ENCODE measurements around the gene SLC27A5. TPM values are rescaled to one million over a fixed set of nuclear protein-coding genes. Genes with fewer than 3 reads are reported as not detected.

Gene SLC27A5
- polyA plus RNA-seq, 1 of the 3 experiments (the other 2 are of a cell fraction), result 57.3 TPM

DNA sequence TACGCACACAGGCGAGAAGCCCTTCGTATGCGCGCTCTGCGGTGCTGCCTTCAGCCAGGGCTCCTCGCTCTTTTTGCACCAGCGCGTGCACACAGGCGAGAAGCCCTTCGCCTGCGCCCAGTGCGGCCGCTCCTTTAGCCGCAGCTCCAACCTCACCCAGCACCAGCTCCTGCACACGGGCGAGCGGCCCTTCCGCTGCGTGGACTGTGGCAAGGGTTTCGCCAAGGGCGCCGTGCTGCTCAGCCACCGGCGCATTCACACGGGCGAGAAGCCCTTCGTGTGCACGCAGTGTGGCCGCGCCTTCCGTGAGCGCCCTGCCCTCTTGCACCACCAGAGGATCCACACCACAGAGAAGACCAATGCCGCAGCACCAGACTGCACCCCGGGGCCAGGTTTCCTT, 55.7 kb downstream of the SLC27A5 start:
- Histone ChIP-seq H3K4me1 (ENCODE audit: control insufficient read depth in 1 of 2, insufficient read depth in 2 of 2, low read depth in 1 of 2, low read length in 1 of 2) (peaks cover 0 to 3% of the 10 kb centered on the region in 2 experiments; a peak in 1 of 4 replicates), H4K20me1 (ENCODE audit: insufficient read depth) (no peaks in the 10 kb centered on the region), H3K36me3 (replicated peaks in 1 of 2; ENCODE audit: control insufficient read depth in 1 of 2, insufficient read depth in 2 of 2, low read length in 1 of 2) (peaks cover 3 to 25% of the 10 kb centered on the region in 2 experiments), H2AFZ (ENCODE audit: low read depth) (no peak overlapping the region), H3F3A (replicated peaks; ENCODE audit: insufficient read depth) (no peaks in the 10 kb centered on the region), H3K9me2 (no peaks in the 10 kb centered on the region), H3K27ac (ENCODE audit: low read depth in 2 of 2, low read length in 1 of 2) (no peak overlapping the region), H3K4me3 (ENCODE audit: low read depth in 2 of 2, low read length in 1 of 2) (no peak overlapping the region), H3K9ac (no peak overlapping the region), H3K79me2 (ENCODE audit: insufficient read depth) (no peaks in the 10 kb centered on the region), H3K27me3 (ENCODE audit: insufficient read depth) (no peaks in the 10 kb centered on the region), H3K4me2 (no peak overlapping the region), H3K9me3 (no peaks in the 10 kb centered on the region)
- DNase-seq, result no peak
- POLR2A ChIA-PET, result no interaction called here
- CTCF ChIA-PET, result no interaction called here
- TF ChIP-seq SMC3 (IDR thresholded peaks at IDR 0.05; ENCODE audit: low read depth, low read length), result no peak
- no peak for TF ChIP-seq RAD21 (IDR thresholded peaks at IDR 0.05; ENCODE audit: low read length)
- TF ChIP-seq RCOR1 (IDR thresholded peaks at IDR 0.05; ENCODE audit: low read length), result no peak
- no peak for TF ChIP-seq ELF1 (IDR thresholded peaks at IDR 0.05)
- TF ChIP-seq NRF1 (IDR thresholded peaks at IDR 0.05; ENCODE audit: low read depth, low read length), result no peak
- TF ChIP-seq YY1 (IDR thresholded peaks at IDR 0.05; ENCODE audit: low read depth), result no peak
- TF ChIP-seq, protein P1, sequence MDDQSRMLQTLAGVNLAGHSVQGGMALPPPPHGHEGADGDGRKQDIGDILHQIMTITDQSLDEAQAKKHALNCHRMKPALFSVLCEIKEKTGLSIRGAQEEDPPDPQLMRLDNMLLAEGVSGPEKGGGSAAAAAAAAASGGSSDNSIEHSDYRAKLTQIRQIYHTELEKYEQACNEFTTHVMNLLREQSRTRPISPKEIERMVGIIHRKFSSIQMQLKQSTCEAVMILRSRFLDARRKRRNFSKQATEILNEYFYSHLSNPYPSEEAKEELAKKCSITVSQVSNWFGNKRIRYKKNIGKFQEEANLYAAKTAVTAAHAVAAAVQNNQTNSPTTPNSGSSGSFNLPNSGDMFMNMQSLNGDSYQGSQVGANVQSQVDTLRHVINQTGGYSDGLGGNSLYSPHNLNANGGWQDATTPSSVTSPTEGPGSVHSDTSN (IDR thresholded peaks at IDR 0.05), result no peak
- TF ChIP-seq, protein P2, sequence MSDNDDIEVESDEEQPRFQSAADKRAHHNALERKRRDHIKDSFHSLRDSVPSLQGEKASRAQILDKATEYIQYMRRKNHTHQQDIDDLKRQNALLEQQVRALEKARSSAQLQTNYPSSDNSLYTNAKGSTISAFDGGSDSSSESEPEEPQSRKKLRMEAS (IDR thresholded peaks at IDR 0.05; ENCODE audit: low read depth), result no peak
- TF ChIP-seq MXI1 (IDR thresholded peaks at IDR 0.05; ENCODE audit: low read depth, low read length), result no peak
- no peak for TF ChIP-seq GABPA (IDR thresholded peaks at IDR 0.05; ENCODE audit: low read depth)
- TF ChIP-seq GATA2 (CRISPR knock-in tag; IDR thresholded peaks at IDR 0.05), result no peak
- no peak for TF ChIP-seq CHD2 (IDR thresholded peaks at IDR 0.05; ENCODE audit: low read length, partially characterized antibody)
- TF ChIP-seq TCF12 (IDR thresholded peaks at IDR 0.05), result no peak
- WGBS (ENCODE audit: low lambda C conversion rate), result 96% methylated on average over 35 of the region's 35 CpGs

DNA sequence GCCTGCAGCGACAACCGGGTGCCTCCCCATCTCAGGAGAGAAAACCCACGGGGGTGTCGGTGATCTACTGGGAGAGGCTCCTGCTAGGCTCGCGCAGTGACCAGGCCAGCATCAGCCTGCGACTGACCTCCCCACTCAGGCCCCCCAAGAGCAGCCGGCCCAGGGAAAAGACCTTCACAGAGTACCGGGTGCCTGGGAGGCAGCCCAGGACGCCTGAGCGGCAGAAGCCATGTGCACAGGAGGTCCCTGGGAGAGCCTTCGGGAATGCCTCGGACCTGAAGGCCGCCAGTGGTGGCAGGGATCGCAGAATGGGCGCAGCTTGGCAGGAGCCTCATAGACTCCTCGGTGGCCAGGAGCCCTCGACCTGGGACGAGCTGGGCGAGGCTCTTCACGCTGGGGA, 56.5 kb downstream of the SLC27A5 start:
- Histone ChIP-seq H3K27ac (ENCODE audit: low read depth in 2 of 2, low read length in 1 of 2) (no peak overlapping the region), H4K20me1 (ENCODE audit: insufficient read depth) (no peaks in the 10 kb centered on the region), H3K4me1 (ENCODE audit: control insufficient read depth in 1 of 2, insufficient read depth in 2 of 2, low read depth in 1 of 2, low read length in 1 of 2) (peaks cover 0 to 7% of the 10 kb centered on the region in 2 experiments; a peak in 1 of 4 replicates), H3K9me2 (no peaks in the 10 kb centered on the region), H3F3A (replicated peaks; ENCODE audit: insufficient read depth) (no peaks in the 10 kb centered on the region), H3K4me3 (ENCODE audit: low read depth in 2 of 2, low read length in 1 of 2) (no peak overlapping the region), H3K9me3 (no peaks in the 10 kb centered on the region), H3K36me3 (replicated peaks in 1 of 2; ENCODE audit: control insufficient read depth in 1 of 2, insufficient read depth in 2 of 2, low read length in 1 of 2) (peaks cover 3 to 25% of the 10 kb centered on the region in 2 experiments), H3K79me2 (ENCODE audit: insufficient read depth) (no peaks in the 10 kb centered on the region), H3K27me3 (ENCODE audit: insufficient read depth) (no peaks in the 10 kb centered on the region), H3K4me2 (no peak overlapping the region), H2AFZ (ENCODE audit: low read depth) (no peak overlapping the region), H3K9ac (no peak overlapping the region)
- no peak for DNase-seq
- WGBS (ENCODE audit: low lambda C conversion rate), result 93% methylated on average over 9 of the region's 21 CpGs
- TF ChIP-seq GABPA (IDR thresholded peaks at IDR 0.05; ENCODE audit: low read depth), result no peak
- TF ChIP-seq, protein P3, sequence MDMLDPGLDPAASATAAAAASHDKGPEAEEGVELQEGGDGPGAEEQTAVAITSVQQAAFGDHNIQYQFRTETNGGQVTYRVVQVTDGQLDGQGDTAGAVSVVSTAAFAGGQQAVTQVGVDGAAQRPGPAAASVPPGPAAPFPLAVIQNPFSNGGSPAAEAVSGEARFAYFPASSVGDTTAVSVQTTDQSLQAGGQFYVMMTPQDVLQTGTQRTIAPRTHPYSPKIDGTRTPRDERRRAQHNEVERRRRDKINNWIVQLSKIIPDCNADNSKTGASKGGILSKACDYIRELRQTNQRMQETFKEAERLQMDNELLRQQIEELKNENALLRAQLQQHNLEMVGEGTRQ (IDR thresholded peaks at IDR 0.05; ENCODE audit: borderline replicate concordance, low read depth, low read length), result no peak
- no peak for TF ChIP-seq RXRA (IDR thresholded peaks at IDR 0.05; ENCODE audit: borderline replicate concordance, low read depth)
- TF ChIP-seq EZH2phosphoT487 (IDR thresholded peaks at IDR 0.05; ENCODE audit: borderline replicate concordance, low read depth), result no peak
- no peak for TF ChIP-seq POLR2AphosphoS5 (IDR thresholded peaks at IDR 0.05; ENCODE audit: low read depth, low read length)
- TF ChIP-seq, protein P2 (IDR thresholded peaks at IDR 0.05; ENCODE audit: low read depth), result no peak
- TF ChIP-seq, protein P4, sequence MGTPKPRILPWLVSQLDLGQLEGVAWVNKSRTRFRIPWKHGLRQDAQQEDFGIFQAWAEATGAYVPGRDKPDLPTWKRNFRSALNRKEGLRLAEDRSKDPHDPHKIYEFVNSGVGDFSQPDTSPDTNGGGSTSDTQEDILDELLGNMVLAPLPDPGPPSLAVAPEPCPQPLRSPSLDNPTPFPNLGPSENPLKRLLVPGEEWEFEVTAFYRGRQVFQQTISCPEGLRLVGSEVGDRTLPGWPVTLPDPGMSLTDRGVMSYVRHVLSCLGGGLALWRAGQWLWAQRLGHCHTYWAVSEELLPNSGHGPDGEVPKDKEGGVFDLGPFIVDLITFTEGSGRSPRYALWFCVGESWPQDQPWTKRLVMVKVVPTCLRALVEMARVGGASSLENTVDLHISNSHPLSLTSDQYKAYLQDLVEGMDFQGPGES (IDR thresholded peaks at IDR 0.05; ENCODE audit: low read depth, low read length), result no peak
- no peak for TF ChIP-seq MEF2A (IDR thresholded peaks at IDR 0.05; ENCODE audit: borderline replicate concordance, low read depth)
- no peak for TF ChIP-seq FOSL2 (IDR thresholded peaks at IDR 0.05; ENCODE audit: borderline replicate concordance, low read depth)
- no peak for TF ChIP-seq EP300 (IDR thresholded peaks at IDR 0.05; ENCODE audit: borderline replicate concordance in 1 of 2, low read depth in 1 of 2, low read length in 1 of 2)
- TF ChIP-seq, protein P1 (IDR thresholded peaks at IDR 0.05), result no peak
- TF ChIP-seq CHD2 (IDR thresholded peaks at IDR 0.05; ENCODE audit: low read length, partially characterized antibody), result no peak
- no peak for TF ChIP-seq ELF1 (IDR thresholded peaks at IDR 0.05)
- no peak for TF ChIP-seq GATA2 (CRISPR knock-in tag; IDR thresholded peaks at IDR 0.05)
- ChIA-PET CTCF (no interaction called here), POLR2A (no interaction called here)

Measured in SK-N-SH (cell line).